Dermis blood vessel endothelial cell (primary cell): Measurements from ENCODE around the gene CNOT9. TPM values are rescaled to one million over a fixed set of nuclear protein-coding genes. Genes with fewer than 3 reads are reported as not detected.

ENCODE experiments used
- total RNA-seq: library from RNA; depleted of rRNA; stranded (reverse); fragments of >200 nt; gene quantifications from 2 replicates; pipeline ENCODE4 v1.2.3, GENCODE V29; 2014

The CNOT9 gene
- total RNA-seq, 1 donor from 2014 or later, result 57.3 TPM

Other genes with a start within 250 kb of the CNOT9 start
- gene CATIP, start 212.0 kb upstream of the CNOT9 start, total RNA-seq, result 0.17 TPM in 1 of 2 replicates, not detected in the other
- gene SLC11A1, start 186.6 kb upstream of the CNOT9 start, total RNA-seq, result under 0.01 and 0.05 TPM in 2 replicates
- gene CTDSP1, start 169.0 kb upstream of the CNOT9 start, total RNA-seq, result 103 and 110 TPM in 2 replicates
- gene VIL1, start 149.7 kb upstream of the CNOT9 start, total RNA-seq, result not detected in 2 replicates
- 15.0 and 19.4 TPM in 2 replicates for gene USP37, start 488 bp upstream of the CNOT9 start, total RNA-seq
- gene PLCD4, start 39.1 kb downstream of the CNOT9 start, total RNA-seq, result 1.7 and 4.7 TPM in 2 replicates
- gene ZNF142, start 90.8 kb downstream of the CNOT9 start, total RNA-seq, result 9.0 and 14.1 TPM in 2 replicates
- 31.3 and 37.5 TPM in 2 replicates for gene BCS1L, start 90.8 kb downstream of the CNOT9 start, total RNA-seq
- gene RNF25, start 103.2 kb downstream of the CNOT9 start, total RNA-seq, result 21.1 and 35.7 TPM in 2 replicates
- 11.5 and 15.3 TPM in 2 replicates for gene STK36, start 103.2 kb downstream of the CNOT9 start, total RNA-seq
- 7.6 and 9.4 TPM in 2 replicates for gene TTLL4, start 142.0 kb downstream of the CNOT9 start, total RNA-seq
- gene CYP27A1, start 213.3 kb downstream of the CNOT9 start, total RNA-seq, result 8.6 and 12.8 TPM in 2 replicates